Measurements from ENCODE around the gene ARL15.

DNA sequence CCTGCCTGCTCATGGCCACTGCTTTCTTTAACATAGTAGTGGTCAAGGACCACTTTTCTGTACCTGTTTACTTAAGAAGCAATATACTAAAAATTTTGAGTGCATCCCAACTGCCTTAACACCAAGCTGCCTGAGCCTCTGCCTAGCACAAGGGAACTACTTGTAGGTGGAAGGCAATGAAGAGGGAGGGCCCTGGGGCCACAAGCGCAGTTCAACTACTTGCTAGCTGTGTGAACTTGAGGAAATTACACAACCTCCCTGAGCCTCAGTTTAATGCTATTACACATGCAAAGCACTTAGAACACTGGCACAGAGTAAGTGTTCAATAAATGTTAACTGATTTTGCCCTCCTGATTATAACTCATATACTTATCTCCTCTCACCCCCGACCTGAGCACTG is 6.3 kb downstream of the ARL15 start:
- no peak for TF ChIP-seq POLR2A (IDR thresholded peaks at IDR 0.05)
- TF ChIP-seq, protein P1, sequence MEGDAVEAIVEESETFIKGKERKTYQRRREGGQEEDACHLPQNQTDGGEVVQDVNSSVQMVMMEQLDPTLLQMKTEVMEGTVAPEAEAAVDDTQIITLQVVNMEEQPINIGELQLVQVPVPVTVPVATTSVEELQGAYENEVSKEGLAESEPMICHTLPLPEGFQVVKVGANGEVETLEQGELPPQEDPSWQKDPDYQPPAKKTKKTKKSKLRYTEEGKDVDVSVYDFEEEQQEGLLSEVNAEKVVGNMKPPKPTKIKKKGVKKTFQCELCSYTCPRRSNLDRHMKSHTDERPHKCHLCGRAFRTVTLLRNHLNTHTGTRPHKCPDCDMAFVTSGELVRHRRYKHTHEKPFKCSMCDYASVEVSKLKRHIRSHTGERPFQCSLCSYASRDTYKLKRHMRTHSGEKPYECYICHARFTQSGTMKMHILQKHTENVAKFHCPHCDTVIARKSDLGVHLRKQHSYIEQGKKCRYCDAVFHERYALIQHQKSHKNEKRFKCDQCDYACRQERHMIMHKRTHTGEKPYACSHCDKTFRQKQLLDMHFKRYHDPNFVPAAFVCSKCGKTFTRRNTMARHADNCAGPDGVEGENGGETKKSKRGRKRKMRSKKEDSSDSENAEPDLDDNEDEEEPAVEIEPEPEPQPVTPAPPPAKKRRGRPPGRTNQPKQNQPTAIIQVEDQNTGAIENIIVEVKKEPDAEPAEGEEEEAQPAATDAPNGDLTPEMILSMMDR (IDR thresholded peaks at IDR 0.05), result no peak
- TF ChIP-seq POLR2AphosphoS5 (IDR thresholded peaks at IDR 0.05), result no peak

Measured in breast epithelium (tissue), 3 donors.